NCI-H526 treated with DMSO at 0.1 percent for 48 hours (cell line): Measurements from ENCODE around the gene POLD1.

Experiments used
- DNase-seq: peaks from one replicate; lab custom pipeline; 2025; lab: John Stamatoyannopoulos, UW

The POLD1 gene

DNA sequence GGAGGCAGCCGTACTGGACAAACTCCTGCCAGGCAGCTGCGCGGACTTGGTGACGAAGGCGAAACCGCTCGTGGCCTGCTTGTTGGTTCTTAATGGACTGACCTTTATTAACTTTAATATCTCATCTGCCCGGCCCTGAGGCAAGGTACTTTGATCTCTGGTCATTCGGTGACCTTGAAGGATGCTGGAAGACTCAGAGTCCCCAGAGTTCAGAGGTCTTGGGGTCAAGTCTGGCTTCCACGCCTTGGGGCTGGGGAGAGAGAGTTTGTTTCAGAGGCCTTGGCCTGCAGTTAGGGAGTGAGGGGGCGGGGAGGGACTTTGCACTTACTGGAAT is 82.5 kb downstream of the POLD1 start:
- DNase-seq = no peak

GRCh38 chr19:50467566-50467965 is 83.4 kb downstream of the POLD1 start:
- no peak for DNase-seq
